M059J (cell line): Measurements from ENCODE around the gene U2AF1. TPM values are rescaled to one million over a fixed set of nuclear protein-coding genes. Genes with fewer than 3 reads are reported as not detected.

ENCODE experiments used
- total RNA-seq: library from RNA; depleted of rRNA; stranded (reverse); fragments of >200 nt; shearing (Covaris generic); gene quantifications from 2 replicates; pipeline ENCODE4 v1.2.3, GENCODE V29; 2014; rRNA removed

Gene U2AF1
- total RNA-seq, 1 experiment from 2014 or later, result 33.9 TPM

Other genes with a start within 250 kb of the U2AF1 start
- 12.0 and 21.0 TPM in 2 replicates for gene WDR4, start 228.0 kb downstream of the U2AF1 start, total RNA-seq
- gene NDUFV3, start 214.3 kb downstream of the U2AF1 start, total RNA-seq, result 37.9 and 60.5 TPM in 2 replicates
- 0.05 TPM in 1 of 2 replicates, not detected in the other for gene ERVH48-1, start 181.9 kb downstream of the U2AF1 start, total RNA-seq
- gene PKNOX1, start 133.0 kb downstream of the U2AF1 start, total RNA-seq, result 25.4 and 38.2 TPM in 2 replicates
- gene CBS, start 31.7 kb downstream of the U2AF1 start, total RNA-seq, result 6.3 and 20.9 TPM in 2 replicates
- not detected in 2 replicates for gene CRYAA, start 61.4 kb upstream of the U2AF1 start, total RNA-seq